ENCODE data around the gene CREB3L2.

DNA sequence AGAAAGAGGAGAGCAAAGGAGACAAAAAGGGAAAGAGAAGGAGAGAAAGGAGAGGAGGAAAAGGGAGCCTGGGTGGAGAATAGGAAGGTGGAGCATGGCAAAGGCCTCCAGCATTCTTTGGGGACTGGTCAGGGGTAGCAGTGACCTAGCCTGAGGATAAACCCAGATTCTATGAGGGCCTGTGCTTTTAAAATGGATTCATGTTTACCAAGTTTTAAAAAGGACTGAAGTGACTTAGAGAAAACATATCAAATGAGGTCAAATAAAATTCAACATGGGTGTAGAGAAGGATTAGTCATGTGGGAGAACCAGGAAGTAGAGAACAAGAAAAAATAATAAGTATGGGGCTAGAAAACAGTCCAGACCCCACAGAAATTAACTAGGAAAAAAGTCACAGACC, 20.7 kb downstream of the CREB3L2 start:
- TF ChIP-seq, protein P1, sequence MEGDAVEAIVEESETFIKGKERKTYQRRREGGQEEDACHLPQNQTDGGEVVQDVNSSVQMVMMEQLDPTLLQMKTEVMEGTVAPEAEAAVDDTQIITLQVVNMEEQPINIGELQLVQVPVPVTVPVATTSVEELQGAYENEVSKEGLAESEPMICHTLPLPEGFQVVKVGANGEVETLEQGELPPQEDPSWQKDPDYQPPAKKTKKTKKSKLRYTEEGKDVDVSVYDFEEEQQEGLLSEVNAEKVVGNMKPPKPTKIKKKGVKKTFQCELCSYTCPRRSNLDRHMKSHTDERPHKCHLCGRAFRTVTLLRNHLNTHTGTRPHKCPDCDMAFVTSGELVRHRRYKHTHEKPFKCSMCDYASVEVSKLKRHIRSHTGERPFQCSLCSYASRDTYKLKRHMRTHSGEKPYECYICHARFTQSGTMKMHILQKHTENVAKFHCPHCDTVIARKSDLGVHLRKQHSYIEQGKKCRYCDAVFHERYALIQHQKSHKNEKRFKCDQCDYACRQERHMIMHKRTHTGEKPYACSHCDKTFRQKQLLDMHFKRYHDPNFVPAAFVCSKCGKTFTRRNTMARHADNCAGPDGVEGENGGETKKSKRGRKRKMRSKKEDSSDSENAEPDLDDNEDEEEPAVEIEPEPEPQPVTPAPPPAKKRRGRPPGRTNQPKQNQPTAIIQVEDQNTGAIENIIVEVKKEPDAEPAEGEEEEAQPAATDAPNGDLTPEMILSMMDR (IDR thresholded peaks at IDR 0.05): no peak
- TF ChIP-seq POLR2A (IDR thresholded peaks at IDR 0.05) (no peak), EP300 (IDR thresholded peaks at IDR 0.05) (no peak), POLR2AphosphoS5 (IDR thresholded peaks at IDR 0.05) (no peak)

All from suprapubic skin (tissue), 4 donors.